Midbrain (tissue), 1 donor: ENCODE data around the gene BCOR.

Source experiments
- DNase-seq: peaks from one replicate; lab custom pipeline; 2025; lab: John Stamatoyannopoulos, UW

The BCOR gene

DNA sequence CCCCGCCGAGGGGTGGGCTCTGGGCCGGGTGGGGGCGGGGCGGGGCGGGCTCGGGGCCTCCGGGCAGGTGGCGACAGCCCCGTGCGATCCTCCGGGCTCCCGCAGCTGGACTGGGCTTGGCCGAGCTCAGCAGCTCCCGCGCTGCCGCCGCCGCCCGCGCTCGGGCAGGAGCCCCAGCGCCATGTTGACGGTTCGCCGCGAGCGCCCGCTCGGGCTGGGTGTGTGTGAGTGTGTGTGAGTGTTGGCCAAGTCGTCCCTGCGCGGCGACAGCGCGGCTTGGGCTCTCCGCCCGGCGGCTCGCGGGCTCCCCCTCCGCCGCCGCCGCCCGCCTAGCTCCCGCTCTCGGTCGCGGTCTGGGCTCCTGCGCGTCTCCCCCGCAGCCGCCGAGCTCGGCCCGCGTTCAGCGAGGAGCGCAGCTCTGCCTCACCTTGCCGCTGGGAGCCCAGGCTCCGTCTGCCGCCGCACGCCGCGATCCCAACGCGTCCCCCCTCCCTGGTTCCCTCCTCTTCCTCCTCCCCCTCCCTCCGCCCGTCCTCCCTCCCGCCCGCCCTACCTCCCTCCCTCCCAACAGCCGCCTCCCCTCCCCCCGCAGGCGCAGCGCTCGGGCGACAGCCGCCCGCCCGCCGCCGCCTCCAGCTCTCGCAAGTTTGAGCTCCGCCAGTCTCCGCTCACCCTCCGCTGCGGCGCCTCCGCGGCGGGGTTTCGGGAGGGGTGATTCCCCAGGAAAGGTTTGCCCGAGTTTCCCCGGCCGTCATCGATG lies at the start of gene BCOR:
Gene BCOR, minus strand, starts transcription at position 455 of the 760 bp plus-strand sequence. CDS start 20,029 bp downstream, outside the sequence.
- DNase-seq: peak; percentile 64

DNA sequence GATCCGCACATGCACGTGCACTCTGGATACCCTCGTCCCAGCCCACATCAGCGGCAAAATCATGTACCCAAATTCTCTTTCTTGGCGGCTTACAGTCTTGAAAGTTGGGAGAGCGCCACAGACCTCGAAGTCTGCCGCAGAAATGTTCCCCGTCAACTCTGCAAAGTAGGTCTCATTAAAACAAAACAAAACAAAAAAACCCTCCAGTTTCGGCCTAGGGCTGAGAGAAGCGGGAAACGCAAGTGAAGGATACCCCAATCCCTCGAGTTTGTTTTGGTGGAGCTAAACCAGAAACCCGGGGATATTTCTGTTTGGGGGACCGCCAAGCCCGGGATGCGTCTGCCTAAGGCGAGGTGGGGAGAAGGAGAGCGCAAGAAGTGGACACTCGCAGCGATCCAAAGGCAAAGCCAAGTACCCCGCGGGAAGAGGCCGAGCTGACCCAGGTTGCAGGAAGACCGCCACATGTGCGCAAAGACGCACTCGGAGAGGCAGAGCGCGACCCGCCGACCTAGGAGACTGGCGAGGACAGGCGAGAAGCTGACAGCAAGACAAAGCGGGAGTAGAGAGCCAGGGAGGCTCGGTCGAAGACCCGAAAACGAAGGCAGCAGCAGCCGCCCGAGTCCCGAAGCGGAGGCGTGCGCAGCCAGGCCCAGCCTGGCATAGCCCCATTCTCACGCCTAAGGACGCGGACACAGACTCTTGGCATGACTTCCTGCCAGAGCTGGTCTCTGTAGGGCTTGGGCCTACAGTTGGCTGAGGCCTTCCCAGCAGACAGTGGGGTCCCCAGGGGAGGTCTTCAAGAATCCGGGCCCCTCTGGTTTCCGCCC lies 49.6 kb upstream of the BCOR start:
- no peak for DNase-seq

DNA sequence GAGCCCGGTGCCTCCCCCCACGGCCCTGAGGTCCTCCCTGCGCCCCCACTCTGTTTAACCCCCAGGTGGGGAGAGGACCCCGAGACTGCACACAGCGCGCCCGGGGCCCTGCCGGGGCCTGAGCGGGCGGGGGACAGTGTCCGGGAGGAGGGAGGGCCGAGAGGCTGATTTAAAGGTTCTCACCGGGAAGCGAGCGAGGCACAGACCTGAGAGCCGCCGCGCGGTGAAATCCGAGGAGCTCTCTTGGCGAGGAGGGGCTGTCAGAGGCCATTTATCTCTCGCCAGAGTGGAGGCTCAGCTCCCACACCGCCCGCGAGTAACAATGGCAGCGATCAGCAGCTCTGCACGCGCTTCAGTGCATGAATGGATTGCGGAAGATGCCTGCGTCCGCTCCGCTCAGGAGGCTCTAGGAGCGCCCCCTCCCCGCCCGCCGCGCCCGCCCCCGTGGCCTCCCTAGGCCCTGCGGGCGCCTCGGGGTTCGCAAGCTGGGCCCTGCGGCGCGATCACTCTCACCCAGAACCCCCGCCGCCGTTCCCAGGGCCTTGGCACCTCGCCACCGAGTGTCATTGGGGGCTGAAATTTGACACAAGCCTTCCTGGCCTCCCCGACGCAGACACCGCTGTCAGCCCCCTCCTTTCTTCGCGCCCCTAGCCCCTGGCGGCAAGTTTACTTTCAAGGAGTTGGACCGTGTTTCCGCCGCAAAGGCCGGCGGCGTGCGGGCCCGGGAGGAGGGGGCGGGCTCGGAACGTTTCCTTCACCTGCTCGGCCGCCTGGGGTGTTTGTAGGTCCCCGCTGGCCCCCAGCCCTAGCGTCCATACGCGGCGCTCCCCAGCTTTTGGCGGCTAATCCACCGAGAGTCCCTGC lies 48.7 kb upstream of the BCOR start:
- no peak for DNase-seq

DNA sequence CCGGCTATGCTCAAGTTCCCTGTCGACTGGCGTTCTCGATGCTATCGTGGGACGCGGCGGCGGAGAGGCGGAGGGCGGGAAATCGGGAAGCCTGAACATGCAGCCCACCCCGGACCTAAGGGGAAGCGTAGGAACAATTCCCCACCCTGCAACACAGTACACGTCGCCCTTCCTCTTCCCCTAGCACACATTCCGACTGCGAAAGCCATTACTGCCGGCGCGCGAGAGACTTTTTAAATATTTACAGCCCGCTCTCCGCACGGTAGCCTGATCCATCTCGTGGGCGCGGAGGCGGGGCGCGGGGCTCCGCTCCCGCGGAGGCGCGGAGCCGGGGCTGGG lies 48.1 kb upstream of the BCOR start:
- DNase-seq: no peak

DNA sequence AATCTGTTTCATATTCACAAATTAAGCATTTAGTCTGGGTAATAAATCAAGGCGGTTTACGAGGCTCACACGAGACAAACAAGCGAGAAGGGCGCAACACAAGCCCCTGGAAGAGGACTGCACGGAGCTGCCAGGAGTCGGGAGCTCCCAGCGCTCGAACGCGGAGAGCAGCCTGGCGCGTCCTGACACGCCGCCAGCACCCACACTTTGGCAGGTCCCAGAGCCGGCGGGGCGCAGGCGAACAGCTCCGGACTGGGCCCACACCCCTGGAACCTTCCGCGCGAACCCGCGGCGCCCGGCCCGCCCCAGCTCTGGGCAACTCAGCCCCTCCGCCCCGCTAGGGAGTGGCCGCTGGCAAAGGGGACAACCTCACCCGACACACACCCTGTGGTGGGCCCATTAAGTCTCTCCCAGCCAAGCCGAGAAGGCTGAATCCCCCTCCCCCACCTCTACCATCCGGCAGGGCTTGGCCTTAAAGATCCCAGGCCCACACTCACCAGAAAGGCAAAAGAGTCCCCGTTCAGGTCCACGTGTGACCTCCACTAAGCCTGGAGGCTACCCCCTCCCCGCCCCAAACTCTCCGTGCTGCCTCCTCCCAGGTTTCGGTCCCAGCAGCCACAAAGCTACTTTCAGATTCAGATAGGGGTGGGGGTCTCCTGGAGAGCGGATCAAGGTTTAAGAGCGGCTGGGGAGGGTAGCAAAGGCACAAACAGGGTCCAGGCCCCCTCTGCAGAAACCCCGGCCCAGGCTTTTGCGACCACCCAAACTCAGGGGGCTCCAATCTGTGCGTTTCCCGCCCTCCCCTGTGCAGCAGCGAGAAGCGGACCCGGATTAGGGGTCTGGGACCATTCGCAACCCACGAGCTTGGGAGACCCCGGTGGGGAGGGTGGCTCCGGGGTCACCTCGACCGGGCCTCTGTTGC lies 47.5 kb upstream of the BCOR start:
- no peak for DNase-seq

DNA sequence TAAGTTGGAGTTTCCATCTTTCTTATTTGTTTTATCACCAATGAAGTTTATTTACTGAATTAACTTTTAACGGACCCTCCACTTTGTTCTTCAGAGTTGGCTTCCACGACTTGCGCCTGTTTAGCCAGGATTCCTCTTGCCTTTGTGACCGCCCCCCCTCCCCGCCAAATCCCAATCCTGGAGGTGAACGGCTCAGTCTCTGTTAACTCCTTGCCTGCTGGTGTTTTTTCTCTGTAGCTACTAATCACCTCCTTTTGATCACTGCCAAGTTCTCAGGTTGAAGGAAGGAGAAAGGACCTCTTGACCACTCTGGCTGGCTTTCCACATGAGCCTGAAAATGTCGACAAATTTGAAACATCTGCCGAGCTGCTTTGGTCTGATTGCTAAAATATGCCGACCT lies 46.8 kb upstream of the BCOR start:
- no peak for DNase-seq

DNA sequence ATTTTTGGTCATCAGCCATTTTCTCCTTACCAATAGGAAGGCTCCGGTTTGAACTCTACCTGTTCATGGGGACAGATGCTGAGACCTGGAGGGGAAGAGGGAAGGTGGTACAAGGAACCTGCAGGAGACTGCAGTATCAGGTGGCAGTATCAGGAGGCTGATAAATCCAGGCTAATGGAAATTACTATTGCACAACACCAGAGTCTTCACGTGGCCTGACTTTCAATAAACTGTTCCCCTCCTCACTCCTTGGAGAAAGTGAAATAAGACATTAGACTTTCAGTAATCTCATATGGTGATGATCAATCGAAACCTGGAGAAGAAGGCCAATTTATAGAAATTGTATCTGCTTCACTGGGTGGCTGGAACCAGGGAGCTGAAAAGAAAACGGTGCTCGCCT lies 46.2 kb upstream of the BCOR start:
- no peak for DNase-seq

DNA sequence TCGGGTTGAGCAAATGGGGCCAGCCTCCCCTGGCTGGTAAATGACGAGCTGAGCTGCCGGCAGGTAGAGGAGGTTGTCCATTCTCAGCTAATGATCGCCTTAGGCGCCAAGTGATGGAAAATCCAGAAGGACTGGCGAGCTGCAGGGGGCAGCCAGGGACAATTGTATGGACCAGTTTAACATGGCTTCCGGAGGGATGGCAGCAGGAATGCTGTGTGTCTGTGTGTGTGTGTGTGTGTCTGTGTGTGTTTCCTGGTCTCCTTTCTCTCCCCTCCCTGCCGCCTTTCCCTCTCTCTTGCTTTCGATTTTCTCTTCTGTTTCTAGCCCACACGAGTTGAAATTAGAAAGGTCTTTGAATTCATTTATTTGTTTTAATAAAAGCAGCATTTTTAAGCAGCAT lies 45.2 kb upstream of the BCOR start:
- no peak for DNase-seq

DNA sequence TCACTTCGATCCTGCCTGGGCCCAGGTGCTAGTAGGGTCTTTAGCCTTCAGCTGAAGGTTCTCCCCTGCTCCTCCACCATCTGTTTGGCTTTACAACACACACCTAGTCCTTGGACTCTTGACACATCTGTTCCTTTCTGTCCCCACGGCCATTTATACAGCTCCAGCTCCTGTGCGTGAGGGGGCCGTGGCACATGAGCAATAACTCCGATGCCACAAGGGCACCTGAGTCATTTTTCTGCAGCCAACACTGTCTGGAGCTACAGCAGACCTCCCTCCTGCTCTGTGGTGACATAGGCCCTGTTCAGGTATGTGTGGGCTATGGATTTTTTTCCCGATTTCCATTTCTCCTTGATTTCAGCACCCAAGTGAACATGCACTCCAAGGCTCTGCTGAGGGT lies 44.7 kb upstream of the BCOR start:
- no peak for DNase-seq

DNA sequence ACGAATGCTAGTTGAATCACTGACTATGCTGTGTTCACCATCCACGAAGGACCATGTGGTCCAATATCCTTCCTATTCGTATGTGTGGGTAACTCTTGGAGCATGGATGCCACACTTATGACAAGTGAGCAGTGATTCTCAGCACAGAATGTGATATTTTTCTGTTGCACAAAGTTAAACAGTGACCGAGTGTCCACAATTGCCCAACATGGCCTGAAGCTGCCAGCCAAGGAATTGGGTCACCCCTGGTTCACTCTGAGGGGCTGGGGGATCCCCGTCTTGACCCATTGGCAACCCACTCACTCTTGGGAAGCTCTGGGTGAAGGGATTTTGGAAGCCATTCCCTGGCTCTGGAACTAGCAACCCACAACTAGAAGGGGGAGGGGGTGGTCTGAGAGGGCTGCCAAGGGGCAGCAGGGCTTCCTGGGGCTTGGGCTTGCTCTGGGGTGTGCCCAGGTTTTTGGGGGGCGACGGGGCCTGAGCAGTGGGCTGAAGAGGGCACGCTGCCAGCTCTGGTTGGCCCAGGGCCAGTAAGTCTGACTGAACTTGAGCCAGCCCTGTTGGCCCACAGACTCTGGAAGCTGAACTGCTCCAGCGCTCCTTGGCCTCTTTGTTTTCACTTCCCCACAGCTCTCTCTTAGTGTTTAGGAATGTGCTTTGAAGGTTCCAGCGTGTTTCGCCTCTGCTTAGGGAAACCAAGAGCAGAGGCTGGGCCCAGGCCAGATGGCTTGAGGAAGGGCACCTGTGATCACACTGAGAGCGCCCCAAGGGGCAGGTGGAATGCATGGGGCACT lies 43.1 kb upstream of the BCOR start:
- no peak for DNase-seq

DNA sequence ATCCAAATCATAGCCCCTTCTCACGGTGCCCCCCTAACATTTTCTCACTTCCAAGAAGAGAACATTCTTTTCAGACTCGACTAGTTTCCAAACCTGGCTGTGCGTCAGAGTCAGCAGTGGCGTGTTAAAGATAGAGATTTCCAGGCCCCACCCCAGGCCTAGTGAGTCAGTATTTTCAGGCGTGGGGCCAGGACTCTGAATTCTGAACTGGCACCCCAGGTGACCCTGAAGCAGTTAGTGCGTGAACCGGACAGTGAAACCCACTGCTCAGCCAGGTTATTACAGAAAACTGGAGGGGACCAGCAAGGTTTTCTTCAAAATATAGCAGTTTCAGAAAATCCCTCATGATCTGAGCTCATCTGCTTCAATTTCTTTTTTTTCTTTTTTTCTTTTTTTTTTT lies 35.0 kb upstream of the BCOR start:
- no peak for DNase-seq

DNA sequence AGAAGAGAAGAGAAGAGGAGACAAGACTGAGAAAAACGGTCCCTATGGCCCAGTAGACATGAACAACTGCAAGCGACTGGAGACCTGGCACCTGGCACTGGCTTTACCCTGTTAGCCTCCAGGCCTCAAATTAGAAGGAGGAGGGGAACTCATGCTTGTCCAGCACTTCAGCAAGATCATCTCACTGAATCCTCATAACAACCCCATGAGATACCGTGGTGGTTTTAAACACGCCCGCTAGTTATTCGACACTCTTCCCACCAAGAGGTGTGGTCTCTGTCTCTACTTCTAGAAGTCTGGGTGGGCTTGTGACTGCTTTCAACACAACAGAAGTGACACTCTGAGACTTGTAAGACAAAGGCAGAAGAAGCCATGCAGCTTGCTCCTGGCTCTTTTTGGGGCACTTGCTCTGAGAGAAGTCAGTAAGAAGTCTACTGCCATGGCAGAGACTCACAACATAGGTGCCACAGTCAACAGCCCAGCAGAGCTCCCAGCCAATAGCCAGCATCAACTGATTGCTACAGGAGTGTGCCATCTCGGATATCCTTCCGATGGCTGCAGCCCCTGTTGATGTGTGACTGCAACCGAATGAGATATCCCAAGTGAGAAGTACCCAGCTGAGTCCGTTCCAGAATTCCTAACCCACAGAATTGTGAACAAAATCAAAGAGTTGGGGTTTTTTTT lies 34.0 kb upstream of the BCOR start:
- DNase-seq: no peak

DNA sequence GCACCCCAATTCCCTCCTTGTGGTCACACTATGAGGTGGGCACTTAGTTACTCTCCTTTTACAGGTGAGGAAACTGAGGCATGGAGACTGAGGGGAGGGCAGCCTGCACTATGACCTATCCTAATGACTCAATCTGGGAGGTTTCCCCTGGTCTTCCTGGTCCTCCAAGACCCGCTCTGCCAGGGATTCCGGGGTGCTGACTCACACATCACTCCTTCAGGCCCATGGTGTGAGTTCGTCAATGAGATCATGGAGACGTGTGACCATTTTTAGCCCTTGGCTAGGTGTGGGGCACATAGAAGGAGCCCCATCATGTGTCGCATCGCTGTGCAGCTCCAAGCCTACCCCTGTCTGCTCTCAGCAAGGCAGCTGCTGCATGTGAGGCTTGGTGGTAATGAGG lies 32.4 kb upstream of the BCOR start:
- DNase-seq: no peak

DNA sequence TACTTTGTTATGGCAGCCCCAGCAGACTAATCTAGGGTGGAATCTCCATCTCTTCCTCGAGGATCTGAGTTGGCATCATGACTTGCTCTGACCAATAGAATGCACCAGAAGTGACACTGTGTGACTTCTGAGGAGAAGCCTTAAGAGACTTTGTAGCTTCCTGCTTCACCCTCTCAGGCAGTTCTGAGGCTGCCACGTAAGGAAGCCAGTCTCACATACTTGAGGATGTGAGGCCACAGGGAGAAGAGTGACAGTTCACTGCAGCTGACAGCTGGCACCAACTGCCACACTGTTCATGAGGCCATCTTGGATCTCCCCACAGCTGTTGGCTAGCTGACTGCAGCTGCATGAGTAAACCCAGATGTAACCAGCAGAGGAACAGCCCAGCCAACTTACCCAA lies 29.3 kb upstream of the BCOR start:
- no peak for DNase-seq

DNA sequence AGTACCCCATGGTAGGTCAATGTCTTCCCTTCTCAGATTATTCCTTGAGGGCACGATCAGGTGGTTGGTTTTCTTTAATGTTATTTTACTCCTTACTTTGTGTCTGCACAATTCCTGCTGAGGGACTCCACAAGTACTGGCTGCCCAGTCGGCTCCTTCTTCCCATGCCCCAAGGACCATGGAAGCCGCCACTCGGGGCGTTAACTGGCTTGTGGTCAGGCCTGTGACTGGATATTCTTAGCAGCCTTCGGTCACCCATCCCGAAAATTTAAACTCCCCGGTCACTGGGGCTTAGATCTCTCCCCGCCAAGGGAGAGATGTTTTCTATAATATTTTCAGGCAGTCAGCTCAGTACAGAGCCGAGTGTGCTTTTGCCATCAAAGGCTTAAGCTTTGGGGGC lies 24.7 kb upstream of the BCOR start:
- no peak for DNase-seq

DNA sequence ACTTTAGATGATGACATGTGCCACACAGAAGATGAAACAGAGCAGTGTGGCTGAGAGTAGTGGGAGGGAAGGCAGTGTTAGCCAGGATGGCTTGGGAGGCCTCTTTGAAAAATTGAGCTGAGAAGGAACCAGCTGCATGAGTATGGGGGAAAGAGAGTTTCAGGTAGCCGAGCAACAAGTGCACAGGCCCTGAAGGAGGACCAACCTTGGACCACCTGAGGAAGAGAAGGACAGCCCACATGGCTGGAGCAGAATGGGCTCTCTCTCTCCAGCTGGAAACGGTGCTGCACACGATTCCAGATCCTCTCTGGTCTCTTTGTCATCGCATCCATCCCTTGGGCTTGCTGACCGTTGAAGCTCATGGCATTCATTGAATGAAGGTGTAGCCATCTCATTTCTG lies 23.9 kb upstream of the BCOR start:
- no peak for DNase-seq

DNA sequence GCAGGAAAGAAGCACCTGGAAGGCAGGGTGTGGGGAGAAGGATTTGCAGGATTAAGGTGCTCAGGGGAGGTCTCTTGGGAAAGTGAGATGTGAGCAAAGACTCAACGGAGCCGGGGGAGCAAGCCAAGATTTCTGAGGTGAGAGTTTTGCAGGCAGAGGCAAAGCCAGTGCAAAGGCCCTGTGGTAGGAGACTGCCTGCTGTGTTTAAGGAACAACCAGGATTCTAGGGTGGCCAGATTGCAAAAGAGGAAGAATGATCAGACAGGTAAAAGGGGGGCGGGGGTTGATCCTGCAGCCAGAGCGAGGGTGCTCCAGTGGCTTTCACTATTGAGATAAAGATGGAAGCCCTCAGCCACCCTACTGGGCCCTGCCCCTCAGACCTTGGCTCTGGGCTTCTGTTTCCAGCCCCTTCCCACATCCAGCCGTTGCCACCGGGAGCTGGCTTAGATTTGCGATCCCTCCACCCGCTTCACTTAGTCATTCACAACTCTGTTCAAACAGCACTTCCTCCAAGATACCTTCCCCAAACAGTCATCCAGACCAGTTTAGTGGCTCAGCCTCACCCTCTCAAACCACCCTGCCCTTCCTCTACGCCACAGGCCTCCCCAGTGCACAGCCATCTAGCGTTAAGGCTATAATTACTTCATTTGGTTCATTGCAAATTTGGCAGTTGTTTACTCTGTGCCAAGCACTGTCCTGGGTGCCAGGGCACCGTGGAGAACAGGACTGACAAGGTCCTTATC lies 23.3 kb upstream of the BCOR start:
- no peak for DNase-seq

DNA sequence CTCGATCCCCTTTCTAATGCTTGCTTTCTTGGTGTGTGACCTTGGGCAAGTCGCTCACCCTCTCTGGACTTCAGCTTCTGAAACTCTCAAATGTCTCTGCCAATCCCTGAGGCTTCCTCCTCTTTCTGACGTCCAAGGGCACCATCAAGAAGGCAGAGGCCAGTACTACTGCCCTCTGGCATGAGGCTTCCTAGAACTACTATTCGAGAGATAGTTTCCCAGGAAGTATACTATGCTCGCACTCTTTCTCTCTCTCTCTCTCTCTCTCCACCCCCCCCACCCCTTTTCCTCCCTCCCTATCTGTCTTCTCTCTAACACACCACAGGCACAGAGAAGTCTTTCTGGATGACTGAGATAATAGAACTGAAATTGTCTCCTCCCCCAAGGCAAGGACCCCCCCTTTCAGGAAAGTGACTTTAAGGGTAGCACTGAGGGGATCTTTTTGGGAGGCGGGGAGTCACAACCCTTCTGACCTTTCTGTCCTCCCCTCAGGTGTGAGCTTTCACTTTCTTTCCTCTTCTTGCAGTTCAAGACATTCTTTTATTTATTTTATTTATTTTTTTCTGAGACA lies 20.0 kb upstream of the BCOR start:
- DNase-seq: no peak

DNA sequence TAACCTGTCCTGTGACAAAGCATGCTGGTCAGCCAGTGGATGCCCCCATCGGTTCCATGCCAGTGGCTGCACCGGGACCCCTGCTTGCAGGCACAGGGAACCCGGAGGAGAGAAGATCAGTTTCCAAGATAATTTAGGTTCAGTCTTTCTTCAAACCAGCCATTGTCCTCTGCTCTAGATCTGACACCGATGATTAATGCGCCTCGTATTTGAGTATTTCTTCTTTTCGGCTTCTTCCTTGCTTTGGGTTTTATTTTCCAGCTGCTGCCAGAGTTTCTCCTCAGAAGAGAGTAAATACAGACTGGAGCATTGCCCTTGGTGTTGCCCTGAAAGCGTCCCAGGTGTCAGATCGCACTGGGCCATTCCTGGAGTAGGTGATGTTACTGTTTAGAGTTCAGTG lies 19.2 kb upstream of the BCOR start:
- no peak for DNase-seq
